NCI-H2196 treated with DMSO at 0.1 percent for 48 hours (cell line): Measurements from ENCODE around the gene CLCN2.
"Not testable (repeated sequence)": the region's sequence is repeated elsewhere in the genome, so short reads cannot be mapped to it uniquely, and the experiment has no call there.

Source experiments
- DNase-seq: peaks from one replicate; lab custom pipeline; 2025; ENCODE audit not compliant: unreplicated experiment; lab: John Stamatoyannopoulos, UW

CLCN2 gene

DNA sequence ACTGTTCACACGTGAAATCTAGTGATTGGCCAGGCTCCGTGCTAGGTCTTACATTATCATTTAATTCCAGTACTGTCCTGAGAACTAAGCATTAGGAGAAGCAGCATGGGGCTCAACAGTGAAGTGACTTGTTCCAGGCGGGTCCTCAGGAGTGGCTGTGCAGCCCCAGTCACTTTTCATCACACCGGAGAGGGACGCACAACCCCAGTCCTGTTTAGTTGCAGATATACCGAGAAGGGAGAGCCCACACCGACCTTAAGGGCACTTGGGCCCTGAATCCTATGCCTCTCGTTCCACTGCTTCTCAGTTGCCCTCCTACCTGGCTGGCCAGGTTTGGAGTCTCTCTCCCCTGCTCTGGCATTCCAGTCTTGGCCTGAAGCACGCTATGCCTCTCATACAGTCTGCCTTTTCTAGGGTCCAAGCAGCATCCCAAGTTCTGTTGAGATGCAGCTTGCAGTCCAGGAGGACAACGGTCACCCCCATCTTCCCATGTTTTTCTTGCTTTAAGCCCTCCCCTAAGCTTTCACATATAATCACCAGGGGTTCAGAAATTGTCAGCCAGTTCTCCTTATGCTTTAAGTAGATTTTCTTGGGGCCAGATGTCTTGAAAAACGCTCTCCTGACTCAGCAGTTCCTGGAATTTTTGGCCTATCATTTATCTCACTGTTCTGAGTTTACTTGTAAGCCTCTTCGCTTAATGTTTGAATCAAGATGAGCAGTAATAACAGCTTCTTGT is 13.9 kb downstream of the CLCN2 start:
- DNase-seq: no peak

DNA sequence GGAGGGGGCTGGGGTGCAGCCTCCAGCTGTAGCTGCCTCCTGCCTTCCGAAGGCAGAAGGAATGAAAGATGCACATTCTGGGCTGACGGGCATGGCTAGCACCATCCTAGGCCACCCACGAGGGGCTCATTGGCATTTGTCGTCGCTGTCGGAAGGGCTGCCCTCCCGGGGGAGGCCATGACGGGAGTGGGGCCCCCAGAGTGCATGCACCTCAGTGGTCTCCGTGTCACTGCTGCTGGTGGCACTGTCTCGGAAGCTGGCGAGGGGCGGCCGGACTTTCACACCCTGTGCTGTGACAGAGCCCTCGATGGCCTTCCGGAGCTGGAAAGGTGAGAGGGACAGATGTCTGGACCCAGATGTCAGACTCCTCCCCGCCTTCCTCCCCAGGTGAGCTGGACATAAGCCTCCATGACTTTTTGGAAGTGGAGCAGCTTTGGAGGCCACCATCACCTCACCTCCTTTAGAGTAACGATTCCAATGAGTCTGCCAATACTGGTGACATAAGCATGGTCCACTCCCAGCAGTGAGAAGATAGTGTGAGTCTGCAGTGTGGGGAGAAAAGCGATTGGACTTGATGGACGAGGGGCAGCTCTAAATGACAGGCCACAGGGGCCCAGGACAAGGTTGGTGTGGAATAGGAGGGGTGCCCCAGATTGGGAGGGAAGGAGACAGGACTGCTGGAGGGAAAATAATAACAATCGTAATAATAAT is 14.8 kb downstream of the CLCN2 start:
- no peak for DNase-seq

DNA sequence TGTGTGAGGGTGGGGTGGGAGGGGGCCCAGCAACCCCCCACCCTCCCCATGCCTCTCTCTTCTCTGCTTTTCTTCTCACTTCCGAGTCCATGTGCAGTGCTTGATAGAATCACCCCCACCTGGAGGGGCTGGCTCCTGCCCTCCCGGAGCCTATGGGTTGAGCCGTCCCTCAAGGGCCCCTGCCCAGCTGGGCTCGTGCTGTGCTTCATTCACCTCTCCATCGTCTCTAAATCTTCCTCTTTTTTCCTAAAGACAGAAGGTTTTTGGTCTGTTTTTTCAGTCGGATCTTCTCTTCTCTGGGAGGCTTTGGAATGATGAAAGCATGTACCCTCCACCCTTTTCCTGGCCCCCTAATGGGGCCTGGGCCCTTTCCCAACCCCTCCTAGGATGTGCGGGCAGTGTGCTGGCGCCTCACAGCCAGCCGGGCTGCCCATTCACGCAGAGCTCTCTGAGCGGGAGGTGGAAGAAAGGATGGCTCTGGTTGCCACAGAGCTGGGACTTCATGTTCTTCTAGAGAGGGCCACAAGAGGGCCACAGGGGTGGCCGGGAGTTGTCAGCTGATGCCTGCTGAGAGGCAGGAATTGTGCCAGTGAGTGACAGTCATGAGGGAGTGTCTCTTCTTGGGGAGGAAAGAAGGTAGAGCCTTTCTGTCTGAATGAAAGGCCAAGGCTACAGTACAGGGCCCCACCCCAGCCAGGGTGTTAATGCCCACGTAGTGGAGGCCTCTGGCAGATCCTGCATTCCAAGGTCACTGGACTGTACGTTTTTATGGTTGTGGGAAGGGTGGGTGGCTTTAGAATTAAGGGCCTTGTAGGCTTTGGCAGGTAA is 15.9 kb downstream of the CLCN2 start:
- peak; percentile 87 for DNase-seq

DNA sequence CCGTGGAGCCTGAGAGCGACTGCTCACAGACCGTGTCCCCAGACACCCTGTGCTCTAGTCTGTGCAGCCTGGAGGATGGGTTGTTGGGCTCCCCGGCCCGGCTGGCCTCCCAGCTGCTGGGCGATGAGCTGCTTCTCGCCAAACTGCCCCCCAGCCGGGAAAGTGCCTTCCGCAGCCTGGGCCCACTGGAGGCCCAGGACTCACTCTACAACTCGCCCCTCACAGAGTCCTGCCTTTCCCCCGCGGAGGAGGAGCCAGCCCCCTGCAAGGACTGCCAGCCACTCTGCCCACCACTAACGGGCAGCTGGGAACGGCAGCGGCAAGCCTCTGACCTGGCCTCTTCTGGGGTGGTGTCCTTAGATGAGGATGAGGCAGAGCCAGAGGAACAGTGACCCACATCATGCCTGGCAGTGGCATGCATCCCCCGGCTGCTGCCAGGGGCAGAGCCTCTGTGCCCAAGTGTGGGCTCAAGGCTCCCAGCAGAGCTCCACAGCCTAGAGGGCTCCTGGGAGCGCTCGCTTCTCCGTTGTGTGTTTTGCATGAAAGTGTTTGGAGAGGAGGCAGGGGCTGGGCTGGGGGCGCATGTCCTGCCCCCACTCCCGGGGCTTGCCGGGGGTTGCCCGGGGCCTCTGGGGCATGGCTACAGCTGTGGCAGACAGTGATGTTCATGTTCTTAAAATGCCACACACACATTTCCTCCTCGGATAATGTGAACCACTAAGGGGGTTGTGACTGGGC is 16.7 kb downstream of the CLCN2 start:
- no peak for DNase-seq

DNA sequence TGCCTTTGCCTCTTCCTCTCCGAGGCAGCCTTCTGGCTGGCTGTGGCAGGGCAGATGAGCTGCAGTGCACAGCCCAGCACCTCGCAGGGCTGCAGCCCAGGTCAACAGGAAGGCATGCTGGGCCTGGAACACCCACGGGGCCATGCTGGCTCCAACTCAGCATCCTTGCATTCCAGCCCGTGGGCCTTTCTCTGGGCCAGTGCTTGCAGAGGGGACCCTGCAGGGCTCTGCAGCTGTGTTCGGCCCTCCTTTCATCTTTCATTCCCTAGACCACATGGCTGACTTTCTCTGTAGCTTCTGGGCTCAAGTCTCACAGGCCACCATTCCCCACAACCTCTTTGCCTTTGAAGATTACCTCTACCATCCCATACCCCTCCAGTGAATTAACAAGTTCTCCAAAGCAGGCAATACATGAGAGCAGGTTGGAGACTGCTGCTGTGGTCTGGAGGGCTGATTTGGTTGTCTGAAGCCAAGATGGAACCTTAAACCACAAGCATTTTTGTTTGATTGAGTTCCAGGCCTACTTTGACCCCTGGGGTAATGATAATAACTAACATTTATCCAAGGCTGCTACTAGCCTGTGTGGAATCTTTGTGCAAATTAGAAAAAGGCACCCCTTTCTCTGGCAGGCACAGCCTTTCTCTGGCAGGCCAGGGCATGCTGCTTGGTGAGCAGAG is 18.1 kb downstream of the CLCN2 start:
- no peak for DNase-seq

DNA sequence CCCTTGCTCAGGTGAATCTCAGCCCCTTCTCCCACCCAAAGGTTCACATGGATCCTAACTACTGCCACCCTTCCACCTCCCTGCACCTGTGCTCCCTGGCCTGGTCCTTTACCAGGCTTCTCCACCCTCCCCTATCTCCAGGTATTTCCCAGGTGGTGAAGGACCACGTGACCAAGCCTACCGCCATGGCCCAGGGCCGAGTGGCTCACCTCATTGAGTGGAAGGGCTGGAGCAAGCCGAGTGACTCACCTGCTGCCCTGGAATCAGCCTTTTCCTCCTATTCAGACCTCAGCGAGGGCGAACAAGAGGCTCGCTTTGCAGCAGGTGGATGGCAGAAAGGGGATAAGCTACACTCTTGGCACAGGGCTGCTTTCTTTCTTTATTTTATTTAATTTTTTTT is 19.5 kb downstream of the CLCN2 start:
- DNase-seq: peak; percentile 100

DNA sequence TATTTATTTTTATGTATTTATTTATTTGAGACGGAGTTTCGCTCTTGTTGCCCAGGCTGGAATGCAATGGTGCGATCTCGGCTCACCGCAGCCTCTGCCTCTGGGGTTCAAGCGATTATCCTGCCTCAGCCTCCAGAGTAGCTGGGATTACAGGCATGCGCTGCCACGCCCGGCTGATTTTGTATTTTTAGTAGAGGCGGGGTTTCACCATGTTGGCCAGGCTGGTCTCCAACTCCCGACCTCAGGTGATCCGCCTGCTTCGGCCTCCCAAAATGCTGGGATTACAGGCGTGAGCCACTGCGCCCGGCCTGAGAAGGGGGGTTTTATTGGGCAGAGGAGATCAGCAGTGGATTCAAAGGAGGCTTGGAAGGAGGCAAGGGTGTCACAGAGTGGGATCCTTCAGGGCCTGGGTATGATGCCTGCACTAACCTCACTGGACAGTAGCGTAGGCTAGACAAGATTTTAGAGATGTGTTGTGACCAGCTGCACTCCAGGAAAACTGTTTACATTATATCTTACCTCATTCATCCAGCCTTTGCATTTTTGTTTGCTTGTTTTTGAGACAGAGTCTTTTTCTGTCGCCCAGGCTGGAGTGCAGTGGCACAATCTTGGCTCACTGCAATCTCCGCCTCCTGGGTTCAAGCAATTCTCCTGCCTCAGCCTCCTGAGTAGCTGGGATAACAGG is 21.8 kb downstream of the CLCN2 start:
- not testable (repeated sequence) for DNase-seq

DNA sequence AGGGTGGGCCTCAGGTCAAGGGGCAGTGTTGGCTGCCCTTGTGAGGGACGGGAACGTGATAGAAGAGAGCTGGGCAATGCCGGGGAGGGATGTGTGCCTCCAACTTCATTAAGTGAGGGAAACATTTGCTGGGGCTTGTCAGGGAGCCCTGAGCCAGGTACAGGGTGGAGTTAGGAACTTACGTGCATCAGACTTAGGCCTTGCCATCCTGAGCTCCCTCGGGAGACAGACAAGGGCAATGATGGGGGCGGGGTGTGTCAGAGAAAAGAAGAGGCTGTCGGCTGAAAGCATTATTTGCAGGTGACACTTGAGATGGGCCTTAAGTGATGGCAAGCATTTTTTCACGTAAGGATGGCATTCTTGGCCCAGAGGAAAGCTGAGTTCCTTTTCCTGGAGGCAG is 22.4 kb downstream of the CLCN2 start:
- DNase-seq: peak; percentile 76

DNA sequence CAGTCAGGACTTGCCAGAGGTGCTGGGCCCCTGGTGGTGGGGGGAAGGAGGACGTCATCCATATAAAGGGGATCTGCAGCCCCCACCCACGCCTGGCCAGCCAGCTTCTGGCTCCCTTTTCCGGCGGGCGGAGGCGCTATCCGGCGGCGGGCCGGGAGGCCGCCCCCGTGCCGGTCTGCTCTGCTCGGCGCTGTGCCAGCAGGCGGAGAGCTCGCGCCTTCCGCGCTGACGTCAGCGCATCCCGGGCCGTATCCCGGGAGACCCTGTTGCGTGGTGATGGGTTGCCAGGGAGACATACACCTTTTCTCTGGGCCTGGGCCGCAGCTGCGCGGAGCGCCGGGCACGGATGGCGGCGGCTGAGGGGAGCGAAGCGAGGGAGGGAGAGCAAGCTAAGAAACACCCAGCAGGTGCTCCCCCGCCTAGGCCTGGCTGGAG is 22.9 kb downstream of the CLCN2 start:
- DNase-seq: peak; percentile 100

DNA sequence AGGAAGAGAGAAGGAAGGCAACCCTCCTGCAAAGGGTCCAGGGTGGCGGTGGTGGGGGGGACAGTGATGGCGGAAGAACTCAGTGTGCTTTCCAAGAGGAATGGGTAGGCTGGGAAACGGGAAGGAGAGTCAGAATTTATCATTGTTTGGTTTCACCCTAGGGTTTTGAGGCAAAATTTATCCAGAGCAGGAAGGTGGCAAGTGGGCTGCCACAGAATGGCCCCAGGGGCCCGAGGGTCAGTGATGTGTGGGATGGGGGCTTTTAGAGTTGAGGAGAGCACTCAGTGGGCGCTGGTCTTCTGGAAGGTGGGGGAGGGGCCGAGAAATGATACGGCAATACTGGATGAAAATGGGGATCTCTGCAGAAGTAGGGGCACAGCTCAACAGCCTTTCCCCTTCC is 23.4 kb downstream of the CLCN2 start:
- no peak for DNase-seq

DNA sequence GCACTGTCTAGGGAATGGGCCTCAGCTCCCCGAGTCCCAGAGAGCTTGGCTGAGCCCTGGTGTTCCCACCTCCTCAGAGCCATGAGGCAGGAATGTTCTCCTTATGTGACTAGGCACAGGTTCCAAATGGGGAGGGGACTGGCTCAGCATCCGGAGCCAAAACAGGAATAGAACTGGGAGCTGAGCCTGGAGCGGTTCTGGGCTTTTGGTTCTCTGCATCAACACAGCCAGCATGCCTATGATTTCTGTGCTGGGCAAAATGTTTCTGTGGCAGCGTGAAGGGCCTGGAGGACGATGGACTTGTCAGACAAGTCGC is 24.0 kb downstream of the CLCN2 start, which contains the start of gene FAM131A:
Gene FAM131A, plus strand, starts transcription at position 202 of the 316 bp plus-strand sequence. Its CDS starts 31 bp downstream, at position 233.
- DNase-seq: no peak

DNA sequence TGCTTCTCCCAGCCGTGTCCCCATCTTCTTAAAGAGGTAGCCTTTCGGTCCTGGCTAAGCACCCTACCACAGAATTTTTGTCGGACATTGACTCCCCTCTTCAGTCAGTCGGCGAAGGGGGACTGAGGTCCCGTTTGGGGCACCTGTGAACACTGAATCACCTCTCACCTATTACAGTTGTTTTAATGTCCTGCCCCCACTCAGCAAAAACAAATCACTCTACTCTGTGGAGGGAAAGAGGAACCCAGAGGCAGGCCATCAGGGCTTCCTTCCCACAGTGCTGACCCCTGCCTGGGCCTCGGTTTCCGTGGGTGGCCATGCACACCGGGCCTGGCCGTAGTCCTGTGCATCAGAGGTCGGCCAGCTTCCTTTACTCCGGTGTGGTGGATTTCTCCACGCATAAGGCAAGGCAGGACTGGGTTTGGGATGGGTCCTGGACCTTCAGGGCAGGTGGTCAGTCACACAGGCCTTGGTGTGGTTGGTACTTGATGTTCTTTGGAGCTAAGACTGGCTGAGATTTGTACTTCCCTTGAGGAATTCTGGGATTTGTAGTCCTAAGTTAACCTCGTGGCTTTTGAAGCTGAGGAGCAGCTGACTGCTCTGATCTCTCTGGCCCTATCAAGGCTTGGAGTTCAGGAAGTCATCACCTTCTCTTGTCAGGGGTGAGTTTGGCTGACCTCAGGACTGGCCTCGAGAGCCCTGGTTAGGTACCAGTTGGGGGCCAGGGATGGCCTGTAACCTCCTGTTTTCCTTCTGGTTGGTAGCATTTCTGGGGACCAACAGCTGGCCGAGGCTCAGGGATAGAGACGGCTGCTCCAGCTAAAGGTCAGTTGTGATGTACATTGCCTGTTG is 24.6 kb downstream of the CLCN2 start:
- peak; percentile 87 for DNase-seq

DNA sequence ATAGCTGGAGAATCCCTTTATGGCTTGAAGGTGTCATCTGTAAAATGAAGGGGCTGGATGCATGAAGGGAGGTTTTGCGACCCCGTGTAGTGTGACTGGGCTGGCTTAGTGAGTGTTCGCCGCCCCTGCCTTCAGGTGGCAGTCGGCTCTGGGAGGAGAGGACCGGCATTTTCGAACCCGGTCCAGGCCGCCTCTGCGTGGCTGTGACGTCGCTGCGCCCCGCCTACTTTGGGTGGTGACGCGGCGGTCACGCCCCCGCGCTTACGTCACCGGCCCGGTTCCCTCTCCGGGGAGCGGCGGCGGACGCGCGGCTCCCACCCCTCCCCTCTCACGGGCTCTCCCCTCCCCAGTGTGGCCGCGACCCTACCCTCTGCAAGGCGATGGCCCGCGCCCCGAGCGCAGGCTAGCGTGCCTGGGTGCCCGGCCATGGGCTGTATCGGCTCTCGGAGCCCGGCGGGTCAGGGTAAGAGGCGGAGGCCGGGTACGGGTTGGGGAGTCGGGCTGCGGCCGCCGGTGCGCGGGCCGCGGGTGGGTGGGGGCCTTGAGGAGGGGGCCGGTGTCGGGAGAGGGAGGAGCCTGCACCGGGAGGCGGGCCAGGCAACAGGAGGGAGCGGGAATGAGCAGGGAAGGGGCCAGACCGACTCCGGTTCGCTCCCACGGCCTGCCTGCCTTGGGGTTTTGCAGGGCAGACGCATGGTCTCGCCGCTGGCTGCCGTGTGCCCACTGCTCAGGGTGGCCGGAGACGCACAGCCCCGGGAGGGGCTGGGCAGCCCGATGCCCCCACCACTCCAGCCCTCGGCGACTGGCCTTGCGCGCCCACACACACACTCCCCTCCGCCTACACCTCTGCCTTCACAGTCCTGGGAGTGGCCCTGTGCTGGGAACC is 25.5 kb downstream of the CLCN2 start:
- DNase-seq: peak; percentile 89

DNA sequence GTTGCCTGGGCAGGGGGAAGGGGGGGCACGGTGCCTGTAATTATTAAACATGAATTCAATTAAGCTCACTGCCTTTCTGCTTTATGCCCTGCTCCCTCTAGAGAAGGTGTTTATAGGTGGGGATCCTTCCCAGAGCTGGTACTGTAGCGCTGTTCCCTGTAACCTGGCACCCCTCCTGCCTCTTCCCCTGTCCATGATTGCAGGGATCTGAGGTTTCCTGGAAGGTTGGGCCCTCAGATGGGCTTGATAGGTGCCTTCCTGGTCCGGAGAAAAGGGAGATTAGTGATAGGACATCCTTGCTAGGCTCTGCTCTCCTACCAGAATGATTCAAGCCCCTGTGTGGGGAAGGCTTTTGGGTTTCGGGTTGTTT is 26.1 kb downstream of the CLCN2 start:
- peak; percentile 63 for DNase-seq

DNA sequence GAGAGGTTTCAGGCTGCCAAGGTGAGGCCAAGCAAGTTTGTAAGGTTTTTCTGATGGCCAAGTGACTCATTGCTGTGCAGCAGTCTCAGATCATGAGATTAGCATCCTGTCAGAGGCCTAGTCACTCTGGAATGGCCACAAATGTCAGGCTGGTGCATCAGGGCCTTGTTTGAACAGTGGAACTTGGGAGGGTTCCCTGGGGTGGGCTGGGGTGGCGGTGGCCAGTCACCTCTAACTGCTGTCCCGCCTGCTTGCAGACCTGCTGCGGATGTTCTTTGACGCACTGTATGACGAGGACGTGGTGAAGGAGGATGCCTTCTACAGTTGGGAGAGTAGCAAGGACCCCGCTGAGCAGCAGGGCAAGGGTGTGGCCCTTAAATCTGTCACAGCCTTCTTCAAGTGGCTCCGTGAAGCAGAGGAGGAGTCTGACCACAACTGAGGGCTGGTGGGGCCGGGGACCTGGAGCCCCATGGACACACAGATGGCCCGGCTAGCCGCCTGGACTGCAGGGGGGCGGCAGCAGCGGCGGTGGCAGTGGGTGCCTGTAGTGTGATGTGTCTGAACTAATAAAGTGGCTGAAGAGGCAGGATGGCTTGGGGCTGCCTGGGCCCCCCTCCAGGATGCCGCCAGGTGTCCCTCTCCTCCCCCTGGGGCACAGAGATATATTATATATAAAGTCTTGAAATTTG is 26.8 kb downstream of the CLCN2 start:
- DNase-seq: no peak

DNA sequence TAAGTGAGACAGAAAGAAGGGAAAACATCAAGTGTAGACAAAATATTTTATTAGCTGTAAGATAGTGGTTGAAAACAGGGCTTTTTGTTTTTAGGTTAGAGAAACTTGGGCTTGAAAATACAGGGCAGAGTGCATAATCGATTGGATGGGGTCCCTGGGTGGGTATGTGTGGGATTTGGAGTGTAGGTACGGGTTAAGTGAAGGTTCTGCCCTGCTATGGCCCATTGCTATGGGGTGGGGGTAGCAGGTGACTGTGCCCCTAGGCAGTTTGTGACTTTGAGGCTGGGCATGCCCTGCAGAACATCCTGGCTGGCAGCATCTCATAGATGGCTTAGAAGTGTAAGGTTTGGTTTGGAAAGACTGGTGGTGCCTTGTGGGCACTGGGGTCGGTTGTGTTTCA is 27.7 kb downstream of the CLCN2 start:
- DNase-seq: no peak

DNA sequence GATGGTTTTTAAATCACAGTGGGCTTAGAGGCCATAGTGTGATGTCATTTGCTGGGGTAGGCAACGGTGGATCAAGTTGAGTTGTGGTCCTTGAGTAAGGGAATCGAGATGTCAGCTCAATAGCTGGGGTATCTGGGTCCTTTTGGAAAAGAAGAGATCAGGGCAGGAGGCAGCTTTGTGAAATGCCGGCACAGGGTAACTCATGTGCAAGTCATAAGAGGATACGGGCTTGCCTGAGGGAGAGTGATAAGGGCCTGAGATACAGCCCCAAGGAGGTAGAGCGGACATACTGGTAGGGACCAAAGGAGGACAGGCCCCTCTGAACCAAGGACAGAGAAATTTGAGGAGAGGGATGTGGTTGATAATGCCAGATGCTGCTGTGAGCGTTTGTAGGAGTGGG is 28.2 kb downstream of the CLCN2 start:
- no peak for DNase-seq
